Measurements from ENCODE around the gene JUP.
A peak's percentile ranks its signal among the peaks of the same experiment; 100 is the strongest.
"Not testable (repeated sequence)": the region's sequence is repeated elsewhere in the genome, so short reads cannot be mapped to it uniquely, and the experiment has no call there.

The JUP gene
- total RNA-seq, result 0 to 3.5 (median 0.23) reads per million in 9 experiments

DNA sequence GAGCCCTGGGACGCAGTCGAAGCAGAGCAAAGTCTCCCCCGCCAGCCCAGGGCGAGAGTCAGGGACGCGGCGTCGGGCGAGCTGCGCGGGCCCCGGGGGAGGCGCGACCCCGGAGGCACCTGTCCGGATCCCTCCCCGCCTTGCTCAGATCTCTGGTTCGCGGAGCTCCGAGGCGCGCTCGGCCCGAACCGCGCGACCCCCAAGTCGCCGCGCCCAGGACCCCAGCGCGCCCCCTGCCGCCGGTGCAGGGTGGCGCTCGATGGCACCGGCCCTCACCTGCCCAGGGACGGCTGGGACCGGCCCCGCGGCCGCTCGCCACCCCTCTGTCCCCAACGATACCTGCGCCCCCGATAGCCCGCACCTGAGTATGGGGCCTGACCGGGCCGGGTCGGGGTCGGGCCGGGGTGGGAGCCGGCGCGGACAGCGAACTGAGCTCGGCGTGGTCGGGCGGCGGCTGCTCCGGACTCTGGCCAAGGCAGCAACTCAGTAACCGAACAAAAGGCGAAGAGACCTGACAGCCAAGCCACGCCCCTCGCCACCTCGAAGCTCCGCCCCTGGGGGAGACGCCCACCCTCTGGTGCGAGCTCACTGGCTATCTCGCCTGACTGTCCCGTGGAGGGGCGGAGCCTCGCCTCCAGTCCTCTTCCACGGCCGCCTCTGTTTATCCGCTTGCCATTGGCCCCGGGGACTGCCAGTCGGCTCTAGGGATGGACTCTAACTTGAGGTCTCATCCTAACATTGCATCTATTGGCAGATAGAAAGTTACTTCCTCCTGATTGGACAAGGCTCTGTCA is at the start of gene JUP:
Gene JUP, minus strand, starts transcription at position 485 of the 794 bp plus-strand sequence. CDS start 14,857 bp downstream, outside the sequence.
- H3K36me3 Mint-ChIP-seq (ENCODE audit: insufficient read depth), result no peaks in the 10 kb centered on the region
- H3K4me3 Mint-ChIP-seq, result peak within 1 kb of the TSS; percentile 67 to 70

DNA sequence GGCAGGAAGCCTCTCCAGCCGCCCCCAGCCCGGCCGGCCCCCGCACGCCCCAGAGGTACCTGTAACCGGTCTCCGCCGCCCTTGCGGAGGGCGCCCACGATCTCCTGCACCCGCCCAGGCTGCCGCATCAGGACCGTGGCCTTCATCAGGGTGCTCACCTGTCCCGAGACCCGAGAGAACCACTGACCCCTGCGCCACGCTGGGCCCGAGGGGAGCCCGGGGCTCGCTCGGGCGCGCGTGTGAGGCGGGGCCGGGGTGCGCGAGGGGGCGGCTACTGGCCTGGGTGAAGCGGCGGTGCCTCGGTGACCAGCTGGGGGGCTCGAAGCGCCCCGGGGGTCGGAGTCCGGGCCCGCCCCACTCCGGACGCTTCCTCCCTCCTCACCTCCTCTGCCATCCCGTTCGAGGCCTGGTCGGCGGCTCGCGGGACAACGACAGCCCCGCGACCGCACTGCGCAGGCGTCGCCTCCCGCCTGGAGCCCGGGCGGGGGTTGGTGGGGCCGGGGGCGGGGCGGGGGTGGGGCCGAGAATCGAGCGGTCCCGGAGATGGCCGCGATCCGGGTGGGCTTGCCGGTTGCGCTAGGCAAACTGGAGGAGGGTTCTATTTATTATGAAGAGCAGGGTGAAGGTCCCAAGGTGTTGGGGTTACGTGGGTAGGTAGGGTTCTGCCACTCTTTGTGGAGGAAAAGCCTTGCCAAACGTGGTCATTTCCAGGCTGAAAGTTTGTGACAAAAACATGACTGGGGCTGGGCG is 49.5 kb upstream of the JUP start, which contains the start of gene NT5C3B:
Gene NT5C3B, minus strand, starts transcription at position 433 of the 750 bp plus-strand sequence. Its CDS starts 39 bp downstream, at position 394.
- H3K27me3 Mint-ChIP-seq, result peaks cover 0 to 9% of the 10 kb centered on the region in 2 donors
- ATAC-seq (replicated peaks) (peak; percentile 84), DNase-seq (peak; percentile 23 to 34 (median 27))
- peak within 1 kb of the TSS; percentile 35 to 69 for H3K27ac Mint-ChIP-seq
- H3K4me1 Mint-ChIP-seq (ENCODE audit: low read depth in 2 of 2), result peaks cover 7 to 8% of the 10 kb centered on the region in 2 donors
- no peaks in the 10 kb centered on the region for H3K9me3 Mint-ChIP-seq
- peak within 1 kb of the TSS; percentile 80 for H3K4me3 Mint-ChIP-seq
- peaks cover 7% of the 10 kb centered on the region for H3K36me3 Mint-ChIP-seq (ENCODE audit: insufficient read depth)

More for the DNA sequence above, at the start of gene JUP:
- H3K27me3 Mint-ChIP-seq, result peaks cover 34 to 66% of the 10 kb centered on the region in 2 donors
- H3K4me1 Mint-ChIP-seq (ENCODE audit: low read depth in 2 of 2), result peaks cover 8 to 12% of the 10 kb centered on the region in 2 donors
- H3K27ac Mint-ChIP-seq, result no peak within 1 kb of the TSS
- DNase-seq, result peak; percentile 81 to 82 (median 81)
- no peaks in the 10 kb centered on the region for H3K9me3 Mint-ChIP-seq
- ATAC-seq (replicated peaks), result peak; percentile 92

DNA sequence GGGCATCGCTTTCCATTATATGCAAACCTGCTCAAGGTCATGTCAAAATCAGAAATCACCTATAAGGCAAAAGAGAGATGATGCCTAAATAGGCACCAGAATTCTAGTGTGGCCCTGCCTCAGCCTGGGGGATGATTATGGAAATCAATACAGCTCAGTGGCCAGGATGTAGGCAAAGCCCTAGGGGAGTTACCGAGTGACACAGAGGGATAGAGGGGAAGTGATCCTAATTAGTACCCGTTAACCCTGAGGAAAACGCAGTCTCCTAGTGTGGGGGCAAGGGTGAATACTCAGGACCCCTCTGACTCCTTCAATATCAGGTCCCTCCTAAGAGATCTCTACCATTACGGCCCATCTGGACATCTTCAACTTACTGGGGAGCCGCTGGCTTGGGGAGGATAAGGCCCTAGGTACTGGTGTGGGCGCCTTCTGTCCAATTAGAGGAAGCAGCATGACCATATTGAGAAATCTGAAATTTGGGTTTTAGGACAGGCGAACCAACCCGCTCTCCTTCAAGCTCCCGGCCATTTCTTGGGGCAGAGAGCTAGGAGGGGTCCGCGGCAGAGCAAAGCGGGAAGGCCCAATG is 48.8 kb upstream of the JUP start:
- peak overlapping the region; percentile 80 for H3K4me3 Mint-ChIP-seq
- ATAC-seq (replicated peaks), result peak; percentile 31
- H3K9me3 Mint-ChIP-seq, result no peaks in the 10 kb centered on the region
- H3K27ac Mint-ChIP-seq, result peak overlapping the region; percentile 35 to 69
- H3K4me1 Mint-ChIP-seq (ENCODE audit: low read depth in 2 of 2), result peaks cover 7 to 8% of the 10 kb centered on the region in 2 donors
- H3K27me3 Mint-ChIP-seq, result peaks cover 0 to 9% of the 10 kb centered on the region in 2 donors
- no peak for DNase-seq
- H3K36me3 Mint-ChIP-seq (ENCODE audit: insufficient read depth), result peaks cover 12% of the 10 kb centered on the region

DNA sequence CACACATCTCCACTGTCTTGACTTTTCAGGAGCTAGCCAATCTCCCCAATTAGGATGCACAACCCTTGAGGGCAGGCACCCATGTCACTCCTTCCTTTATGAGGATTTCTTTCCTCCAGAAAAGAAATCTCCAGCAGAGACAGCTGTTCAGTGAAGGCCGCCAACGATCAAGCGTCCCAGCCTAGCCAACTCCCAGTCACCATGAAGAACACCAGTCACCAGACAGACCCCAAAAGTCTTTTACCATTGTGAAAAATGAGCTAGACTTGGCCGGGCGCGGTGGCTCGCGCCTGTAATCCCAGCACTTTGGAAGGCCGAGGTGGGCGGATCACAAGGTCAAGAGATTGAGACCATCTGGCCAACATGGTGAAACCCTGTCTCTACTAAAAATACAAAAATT is 43.5 kb upstream of the JUP start:
- not testable (repeated sequence) for H3K4me3 Mint-ChIP-seq, H3K27me3 Mint-ChIP-seq

DNA sequence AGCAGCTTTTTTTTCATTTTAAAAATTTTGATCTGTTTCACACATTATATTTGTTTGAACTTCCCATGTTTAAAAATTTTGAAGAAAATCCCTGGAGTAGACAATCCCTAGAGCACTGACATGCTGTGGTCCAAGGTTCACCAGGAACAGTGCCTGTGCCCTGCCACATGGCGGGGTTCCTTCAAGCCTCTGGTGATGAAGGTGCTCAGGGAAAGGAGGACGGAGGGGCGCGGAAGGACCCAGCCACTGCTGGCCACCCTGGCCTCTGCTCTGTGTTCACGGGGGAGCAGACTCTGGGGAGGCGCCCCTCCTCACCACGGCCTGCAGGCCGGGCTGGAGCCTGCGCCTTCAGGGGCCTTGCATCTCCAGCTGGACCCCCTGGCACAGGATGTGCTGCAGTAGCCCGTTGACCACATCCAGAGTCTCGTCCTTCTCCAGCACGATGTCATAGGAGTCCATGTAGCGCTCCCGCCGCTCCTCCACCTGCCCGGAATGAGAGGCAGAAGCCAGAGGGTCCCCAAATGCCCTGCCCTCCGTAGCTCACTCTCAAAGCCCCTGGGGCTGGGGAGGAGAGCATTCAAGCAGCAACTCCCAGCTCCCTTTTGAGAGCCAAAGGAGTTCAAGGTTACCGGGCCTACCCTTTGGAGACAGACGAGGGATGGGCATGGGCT is 38.8 kb upstream of the JUP start:
- Mint-ChIP-seq H3K4me1 (ENCODE audit: low read depth in 2 of 2) (no peaks in the 10 kb centered on the region), H3K36me3 (ENCODE audit: insufficient read depth) (peaks cover 15% of the 10 kb centered on the region), H3K27ac (peak overlapping the region in 1 of 2 donors; percentile 59), H3K9me3 (no peaks in the 10 kb centered on the region), H3K27me3 (no peaks in the 10 kb centered on the region), H3K4me3 (no peak overlapping the region)
- DNase-seq (no peak), ATAC-seq (replicated peaks) (no peak)

More for the DNA sequence above, 43.5 kb upstream of the JUP start:
- H3K27ac Mint-ChIP-seq; H3K4me1 Mint-ChIP-seq (ENCODE audit: low read depth in 2 of 2); ATAC-seq (replicated peaks); DNase-seq; H3K9me3 Mint-ChIP-seq: not testable (repeated sequence)
- H3K36me3 Mint-ChIP-seq (ENCODE audit: insufficient read depth), result peaks cover 27% of the 10 kb centered on the region

DNA sequence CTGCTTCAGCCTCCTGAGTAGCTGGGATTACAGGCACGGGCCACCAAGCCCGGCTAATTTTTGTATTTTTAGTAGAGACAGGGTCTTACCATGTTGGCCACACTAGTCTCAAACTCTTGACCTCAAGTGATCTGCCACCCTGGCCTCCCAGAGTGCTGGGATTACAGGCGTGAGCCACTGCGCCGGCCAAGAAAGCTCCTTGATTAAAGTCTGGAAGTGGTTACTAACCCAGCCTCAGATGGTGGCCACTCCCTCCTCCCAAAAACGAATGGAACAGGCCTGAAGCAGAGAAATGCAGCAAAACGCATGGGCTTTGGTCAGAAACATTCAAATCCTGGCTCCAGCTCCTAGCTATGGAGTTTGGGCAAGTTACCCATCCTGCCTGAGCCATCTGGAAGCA is 37.6 kb upstream of the JUP start:
- no peaks in the 10 kb centered on the region for H3K4me1 Mint-ChIP-seq (ENCODE audit: low read depth in 2 of 2)
- peaks cover 15% of the 10 kb centered on the region for H3K36me3 Mint-ChIP-seq (ENCODE audit: insufficient read depth)
- no peak overlapping the region for H3K27ac Mint-ChIP-seq
- DNase-seq (no peak), ATAC-seq (replicated peaks) (no peak)
- peaks cover 0 to 11% of the 10 kb centered on the region in 2 donors for H3K27me3 Mint-ChIP-seq
- no peak overlapping the region for H3K4me3 Mint-ChIP-seq
- H3K9me3 Mint-ChIP-seq, result no peaks in the 10 kb centered on the region

DNA sequence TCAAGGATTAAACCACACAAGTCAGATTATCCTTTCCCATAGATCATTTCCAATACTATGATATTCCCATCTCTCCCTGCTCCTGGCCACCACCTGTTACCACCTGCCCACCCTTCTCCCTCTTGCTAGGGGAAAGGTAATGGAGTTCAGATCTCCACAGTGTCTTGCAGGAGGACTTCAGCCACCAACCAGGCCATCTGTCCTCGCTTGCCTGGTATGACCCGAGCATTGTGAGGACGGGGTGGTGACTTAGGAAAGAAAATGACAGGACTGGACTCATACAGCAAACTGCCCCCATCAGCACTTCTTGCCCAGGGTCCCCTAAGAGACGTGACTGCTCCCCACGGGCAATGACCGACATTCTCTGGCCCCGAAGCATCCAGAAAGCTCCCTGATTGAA is 37.1 kb upstream of the JUP start:
- H3K27me3 Mint-ChIP-seq, result peaks cover 0 to 12% of the 10 kb centered on the region in 2 donors
- H3K9me3 Mint-ChIP-seq, result no peaks in the 10 kb centered on the region
- no peak overlapping the region for H3K4me3 Mint-ChIP-seq
- no peak for ATAC-seq (replicated peaks)
- DNase-seq, result no peak
- H3K27ac Mint-ChIP-seq, result no peak overlapping the region
- peaks cover 15% of the 10 kb centered on the region for H3K36me3 Mint-ChIP-seq (ENCODE audit: insufficient read depth)
- H3K4me1 Mint-ChIP-seq (ENCODE audit: low read depth in 2 of 2), result no peaks in the 10 kb centered on the region

DNA sequence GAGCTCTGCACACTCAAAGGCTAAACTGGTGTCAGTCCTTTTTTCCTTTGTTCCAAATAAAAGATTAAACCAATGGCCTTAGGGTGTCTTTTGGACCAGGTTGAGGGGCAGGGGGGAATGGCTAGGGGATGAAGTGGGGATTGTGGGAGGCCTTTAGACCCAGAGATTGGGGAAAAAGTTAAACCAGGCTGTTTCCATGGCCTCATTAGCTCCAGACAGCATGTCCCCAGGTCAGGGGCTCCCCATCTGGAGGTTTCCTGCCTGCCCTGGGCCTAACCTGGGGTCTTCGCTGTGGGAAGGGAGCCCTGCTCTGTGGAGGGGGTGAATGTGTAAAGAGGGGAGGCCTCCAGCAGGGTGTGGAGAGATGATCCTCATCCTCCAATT is 36.6 kb upstream of the JUP start:
- DNase-seq (no peak), ATAC-seq (replicated peaks) (no peak)
- Mint-ChIP-seq H3K9me3 (no peaks in the 10 kb centered on the region), H3K4me3 (no peak overlapping the region), H3K27ac (peak overlapping the region in 1 of 2 donors; percentile 1), H3K36me3 (ENCODE audit: insufficient read depth) (peaks cover 15% of the 10 kb centered on the region), H3K27me3 (peaks cover 4 to 16% of the 10 kb centered on the region in 2 donors), H3K4me1 (ENCODE audit: low read depth in 2 of 2) (no peaks in the 10 kb centered on the region)

DNA sequence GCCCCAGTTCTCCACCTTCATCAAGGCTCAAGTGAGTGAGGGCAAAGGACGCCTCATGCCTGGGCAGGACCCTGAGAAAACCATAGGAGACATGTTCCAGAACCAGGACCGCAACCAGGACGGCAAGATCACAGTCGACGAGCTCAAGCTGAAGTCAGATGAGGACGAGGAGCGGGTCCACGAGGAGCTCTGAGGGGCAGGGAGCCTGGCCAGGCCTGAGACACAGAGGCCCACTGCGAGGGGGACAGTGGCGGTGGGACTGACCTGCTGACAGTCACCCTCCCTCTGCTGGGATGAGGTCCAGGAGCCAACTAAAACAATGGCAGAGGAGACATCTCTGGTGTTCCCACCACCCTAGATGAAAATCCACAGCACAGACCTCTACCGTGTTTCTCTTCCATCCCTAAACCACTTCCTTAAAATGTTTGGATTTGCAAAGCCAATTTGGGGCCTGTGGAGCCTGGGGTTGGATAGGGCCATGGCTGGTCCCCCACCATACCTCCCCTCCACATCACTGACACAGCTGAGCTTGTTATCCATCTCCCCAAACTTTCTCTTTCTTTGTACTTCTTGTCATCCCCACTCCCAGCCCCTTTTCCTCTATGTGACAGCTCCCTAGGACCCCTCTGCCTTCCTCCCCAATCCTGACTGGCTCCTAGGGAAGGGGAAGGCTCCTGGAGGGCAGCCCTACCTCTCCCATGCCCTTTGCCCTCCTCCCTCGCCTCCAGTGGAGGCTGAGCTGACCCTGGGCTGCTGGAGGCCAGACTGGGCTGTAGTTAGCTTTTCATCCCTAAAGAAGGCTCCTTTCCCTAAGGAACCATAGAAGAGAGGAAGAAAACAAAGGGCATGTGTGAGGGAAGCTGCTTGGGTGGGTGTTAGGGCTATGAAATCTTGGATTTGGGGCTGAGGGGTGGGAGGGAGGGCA is 36.0 kb upstream of the JUP start:
- ATAC-seq (replicated peaks), result no peak
- H3K4me3 Mint-ChIP-seq, result no peak overlapping the region
- peaks cover 8 to 20% of the 10 kb centered on the region in 2 donors for H3K27me3 Mint-ChIP-seq
- H3K4me1 Mint-ChIP-seq (ENCODE audit: low read depth in 2 of 2), result no peaks in the 10 kb centered on the region
- no peak for DNase-seq
- H3K36me3 Mint-ChIP-seq (ENCODE audit: insufficient read depth), result peaks cover 15% of the 10 kb centered on the region
- H3K9me3 Mint-ChIP-seq, result no peaks in the 10 kb centered on the region
- H3K27ac Mint-ChIP-seq, result peak overlapping the region in 1 of 2 donors; percentile 1

DNA sequence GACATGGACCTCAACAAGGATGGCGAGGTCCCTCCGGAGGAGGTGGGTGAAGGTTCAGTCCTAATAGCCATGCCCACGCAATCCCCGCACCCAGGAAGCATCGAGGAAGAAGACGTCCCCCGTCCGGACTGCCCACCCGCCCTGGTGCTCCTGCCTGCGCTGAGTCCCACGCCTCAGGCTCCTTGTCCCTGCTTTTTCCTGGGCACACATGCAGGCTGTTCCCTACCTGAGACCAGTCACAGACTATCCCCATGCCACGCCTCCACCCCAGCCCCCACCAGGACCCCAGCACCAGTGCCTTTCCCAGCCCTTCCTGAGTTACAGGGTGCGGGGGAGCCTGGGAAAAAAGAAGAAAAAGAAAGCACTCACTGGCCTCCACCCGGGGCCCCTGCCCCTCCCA is 35.3 kb upstream of the JUP start:
- Mint-ChIP-seq H3K27me3 (peaks cover 8 to 20% of the 10 kb centered on the region in 2 donors), H3K27ac (no peak overlapping the region), H3K9me3 (no peaks in the 10 kb centered on the region), H3K36me3 (ENCODE audit: insufficient read depth) (peaks cover 11% of the 10 kb centered on the region), H3K4me3 (no peak overlapping the region), H3K4me1 (ENCODE audit: low read depth in 2 of 2) (no peaks in the 10 kb centered on the region)
- ATAC-seq (replicated peaks) (no peak), DNase-seq (no peak)

DNA sequence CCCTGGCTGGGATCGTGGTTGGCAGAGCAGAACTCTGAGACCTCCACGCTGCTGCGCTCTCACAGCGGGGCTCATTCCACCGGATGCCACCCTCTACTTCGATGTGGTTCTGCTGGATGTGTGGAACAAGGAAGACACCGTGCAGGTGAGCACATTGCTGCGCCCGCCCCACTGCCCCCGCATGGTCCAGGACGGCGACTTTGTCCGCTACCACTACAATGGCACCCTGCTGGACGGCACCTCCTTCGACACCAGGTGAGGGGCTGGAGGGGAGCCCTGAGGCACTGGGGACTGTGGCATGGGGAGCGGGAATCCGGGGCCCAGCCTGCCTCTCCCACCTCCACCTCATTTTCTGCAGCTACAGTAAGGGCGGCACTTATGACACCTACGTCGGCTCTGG is 31.5 kb upstream of the JUP start:
- no peak overlapping the region for H3K27ac Mint-ChIP-seq
- H3K36me3 Mint-ChIP-seq (ENCODE audit: insufficient read depth), result peaks cover 4% of the 10 kb centered on the region
- H3K4me1 Mint-ChIP-seq (ENCODE audit: low read depth in 2 of 2), result peaks cover 0 to 5% of the 10 kb centered on the region in 2 donors
- DNase-seq, result no peak
- H3K27me3 Mint-ChIP-seq, result peaks cover 8 to 20% of the 10 kb centered on the region in 2 donors
- no peak for ATAC-seq (replicated peaks)
- no peaks in the 10 kb centered on the region for H3K9me3 Mint-ChIP-seq
- no peak overlapping the region for H3K4me3 Mint-ChIP-seq

DNA sequence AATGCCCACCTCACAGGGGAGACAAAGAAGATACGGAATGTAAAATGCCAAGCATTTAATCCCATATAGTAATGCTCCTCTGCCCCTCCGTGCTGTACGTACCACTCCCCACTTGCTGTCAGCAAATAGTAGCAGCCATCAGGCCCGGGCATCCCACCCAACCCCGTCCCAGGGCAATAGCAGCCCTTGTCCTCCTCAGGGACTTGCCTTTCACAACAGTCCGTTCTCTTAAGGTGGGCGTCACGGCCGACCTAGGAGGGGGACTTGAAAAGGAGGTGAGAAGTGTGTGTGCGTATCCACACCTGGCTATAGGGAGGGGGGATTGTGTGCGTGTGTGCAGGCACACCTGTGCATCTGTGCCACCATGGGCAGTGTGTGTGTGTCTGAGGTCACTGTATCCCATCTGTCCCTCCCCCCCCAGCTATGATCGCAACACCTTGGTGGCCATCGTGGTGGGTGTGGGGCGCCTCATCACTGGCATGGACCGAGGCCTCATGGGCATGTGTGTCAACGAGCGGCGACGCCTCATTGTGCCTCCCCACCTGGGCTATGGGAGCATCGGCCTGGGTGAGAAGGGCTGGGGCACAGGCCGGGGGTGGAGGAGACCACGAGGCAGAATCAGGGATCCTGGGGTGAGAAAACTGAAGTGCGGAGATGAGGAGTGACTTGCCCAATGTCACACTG is 30.3 kb upstream of the JUP start:
- H3K27ac Mint-ChIP-seq, result no peak overlapping the region
- ATAC-seq (replicated peaks) (no peak), DNase-seq (no peak)
- peaks cover 7 to 14% of the 10 kb centered on the region in 2 donors for H3K4me1 Mint-ChIP-seq (ENCODE audit: low read depth in 2 of 2)
- no peak overlapping the region for H3K4me3 Mint-ChIP-seq
- no peaks in the 10 kb centered on the region for H3K9me3 Mint-ChIP-seq
- peaks cover 7% of the 10 kb centered on the region for H3K36me3 Mint-ChIP-seq (ENCODE audit: insufficient read depth)
- H3K27me3 Mint-ChIP-seq, result peaks cover 8 to 20% of the 10 kb centered on the region in 2 donors

All from effector memory CD8-positive, alpha-beta T cell (primary cell).